ENCODE results near the gene APRT. TPM values are rescaled to one million over a fixed set of nuclear protein-coding genes. Genes with fewer than 3 reads are reported as not detected.
"Not testable (repeated sequence)": the region's sequence is repeated elsewhere in the genome, so short reads cannot be mapped to it uniquely, and the experiment has no call there.

The APRT gene
- total RNA-seq, 1 experiment from 2014 or later: 226 TPM

DNA sequence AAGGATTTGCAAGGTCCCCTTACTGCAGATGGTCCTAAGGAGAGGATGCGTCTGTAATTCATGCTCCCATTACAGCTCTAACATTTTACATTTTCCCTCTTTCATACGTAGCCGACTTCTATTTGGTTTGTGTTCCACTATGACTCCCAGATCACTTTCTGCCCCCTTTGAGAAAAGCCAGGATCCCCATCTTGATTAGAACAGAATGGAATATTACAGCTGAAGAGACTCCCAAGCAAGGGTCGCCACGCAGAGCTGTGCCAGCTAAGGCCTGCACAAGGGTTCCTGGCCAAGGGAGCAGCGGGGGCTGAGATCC is 11.5 kb downstream of the APRT start:
- DNase-seq (ENCODE audit: low read depth, low spot score): no peak
- in situ Hi-C loops (cut with HindIII; ENCODE audit: low pct_unique_long_range_greater_than_20kb, low sequenced_read_pairs): no loop called here

DNA sequence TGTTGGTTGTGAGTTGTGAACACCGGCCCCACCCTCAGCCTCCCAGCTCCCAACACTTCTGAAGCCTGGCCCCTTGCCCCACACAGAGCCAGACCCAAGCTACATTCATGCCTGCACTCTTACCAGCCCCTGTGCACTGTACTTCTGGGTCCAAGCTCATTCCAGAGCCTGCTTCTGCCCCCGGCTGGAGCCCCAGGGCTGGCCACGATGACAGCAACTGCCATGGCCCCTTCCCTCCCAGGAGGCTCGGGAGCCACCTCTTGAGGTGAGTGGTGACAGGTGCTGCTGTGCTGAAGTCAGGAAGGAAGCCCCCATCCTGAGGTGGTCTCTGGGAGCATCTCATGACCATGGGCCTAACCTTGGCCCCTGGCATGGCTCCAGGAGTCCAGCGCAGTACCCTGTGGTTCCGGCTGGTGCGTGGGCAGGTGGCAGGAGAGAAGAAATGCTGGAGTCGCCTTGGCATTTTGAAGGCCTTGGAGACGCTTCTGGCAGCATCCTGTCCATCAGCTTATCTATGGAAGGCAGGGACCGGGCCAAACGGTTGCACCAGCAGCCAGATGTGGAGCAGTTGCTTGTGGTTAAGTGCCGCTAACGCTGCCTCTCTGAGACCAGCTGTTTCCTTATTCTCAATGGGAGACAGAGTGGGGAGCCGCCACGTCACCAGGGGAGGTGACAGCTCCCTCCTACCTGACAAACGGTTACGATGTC is 12.0 kb downstream of the APRT start:
- in situ Hi-C loops (cut with HindIII; ENCODE audit: low pct_unique_long_range_greater_than_20kb, low sequenced_read_pairs): no loop called here
- no peak for DNase-seq (ENCODE audit: low read depth, low spot score)

DNA sequence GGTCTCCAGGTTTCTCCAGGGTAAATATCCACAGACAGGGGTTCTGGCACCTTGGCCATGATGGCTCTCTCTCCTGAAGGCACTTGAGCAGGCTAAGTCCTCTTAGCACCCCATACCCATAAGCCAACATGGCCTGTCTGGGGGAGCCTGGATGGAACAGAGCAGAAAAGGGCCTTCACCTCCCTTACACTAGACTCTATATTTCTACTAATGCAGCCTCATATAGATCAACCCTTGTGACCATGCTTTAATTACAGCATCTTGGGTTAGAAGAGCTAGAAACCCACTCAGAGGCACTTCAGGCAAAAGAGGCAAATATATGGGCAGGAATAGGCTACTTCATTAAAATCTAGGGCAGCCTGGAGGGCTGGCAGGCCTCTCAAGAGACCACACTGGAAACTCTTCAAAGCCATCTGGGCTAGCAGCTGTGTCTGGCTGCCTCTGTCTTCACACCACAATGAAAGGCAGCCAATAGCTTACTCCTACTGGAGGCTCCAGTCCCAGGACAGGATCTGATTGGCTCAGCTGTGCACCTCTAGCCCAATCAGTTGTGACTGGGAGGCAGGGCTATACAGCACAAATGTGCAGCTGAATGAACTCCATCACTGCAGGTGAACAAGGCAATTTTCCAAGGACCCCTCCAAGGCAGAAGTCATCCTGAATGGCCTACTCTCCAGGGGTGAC is 12.8 kb downstream of the APRT start:
- peak; percentile 30 for DNase-seq (ENCODE audit: low read depth, low spot score)
- in situ Hi-C loops (cut with HindIII; ENCODE audit: low pct_unique_long_range_greater_than_20kb, low sequenced_read_pairs): no loop called here

DNA sequence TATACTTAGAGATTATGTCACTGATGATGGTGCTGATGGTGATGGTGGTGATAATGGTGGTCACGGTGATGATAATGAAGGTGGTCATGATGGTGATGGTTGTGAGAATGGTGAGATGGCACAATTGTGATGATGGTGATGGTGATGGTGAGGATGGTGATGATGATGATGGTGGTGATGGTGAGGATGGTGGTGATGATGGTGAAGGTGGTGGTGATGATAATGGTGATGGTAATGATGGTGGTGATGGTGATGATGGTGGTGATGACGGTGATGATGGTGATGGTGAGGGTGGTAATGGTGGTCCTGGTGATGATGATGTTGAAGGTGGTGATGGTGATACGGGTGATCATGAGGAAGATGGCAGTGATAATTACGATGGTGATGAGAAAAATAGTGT is 13.7 kb downstream of the APRT start:
- in situ Hi-C loops (cut with HindIII; ENCODE audit: low pct_unique_long_range_greater_than_20kb, low sequenced_read_pairs): no loop called here
- DNase-seq (ENCODE audit: low read depth, low spot score): no peak

DNA sequence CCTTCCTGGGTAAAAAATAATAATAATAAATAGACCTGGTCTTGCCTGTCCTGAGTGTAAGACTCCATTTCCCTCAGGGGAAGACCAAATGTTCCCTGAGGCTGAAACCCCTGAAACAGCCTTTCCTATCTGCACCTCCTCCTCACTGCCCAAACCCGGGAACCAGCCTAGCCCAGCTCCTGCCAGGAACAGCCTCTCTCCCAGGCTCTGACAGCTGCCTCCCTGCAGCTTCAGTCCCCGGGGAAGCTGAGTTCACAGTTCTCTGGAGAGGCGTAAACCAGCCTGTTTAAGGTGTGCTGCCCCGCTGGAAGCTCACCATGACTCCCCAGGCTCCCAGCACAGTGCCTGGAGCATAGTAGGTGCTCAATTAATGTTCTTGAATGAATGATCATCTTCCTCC is 15.4 kb downstream of the APRT start:
- in situ Hi-C loops (cut with HindIII; ENCODE audit: low pct_unique_long_range_greater_than_20kb, low sequenced_read_pairs): no loop called here
- no peak for DNase-seq (ENCODE audit: low read depth, low spot score)

DNA sequence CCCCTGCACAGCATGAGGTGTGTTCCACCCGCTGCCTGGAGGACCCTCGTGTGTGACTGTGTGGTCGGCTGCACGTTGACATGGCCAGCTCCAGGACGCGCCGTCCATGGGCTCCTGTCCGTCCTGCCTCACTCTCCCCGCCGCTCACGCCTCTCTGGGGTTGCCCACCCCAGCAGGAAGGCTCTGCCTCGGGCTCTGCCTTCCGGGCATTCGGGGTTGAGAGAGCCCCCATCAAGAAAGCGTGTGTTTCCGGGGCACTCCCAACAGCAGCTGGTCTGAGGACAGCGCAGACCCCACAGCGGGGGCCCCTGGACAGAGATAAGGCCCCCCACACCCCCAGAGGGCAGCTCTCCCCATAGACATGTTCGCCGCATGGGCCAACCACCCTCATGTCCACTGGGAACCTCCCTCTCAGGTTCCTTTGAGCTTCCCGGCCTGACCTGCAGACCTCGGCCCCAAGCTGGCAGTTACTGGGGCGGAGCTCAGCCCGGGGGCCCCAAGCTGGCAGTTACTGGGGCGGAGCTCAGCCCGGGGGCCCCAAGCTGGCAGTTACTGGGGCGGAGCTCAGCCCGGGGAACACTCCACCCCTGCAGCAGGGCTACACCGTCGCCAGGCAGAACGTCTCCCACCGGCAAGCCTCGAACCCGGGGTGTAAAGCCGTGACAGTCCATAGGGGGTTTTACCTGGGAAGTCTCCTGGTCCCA is 18.3 kb downstream of the APRT start:
- DNase-seq (ENCODE audit: low read depth, low spot score): no peak
- in situ Hi-C loops (cut with HindIII; ENCODE audit: low pct_unique_long_range_greater_than_20kb, low sequenced_read_pairs): no loop called here

DNA sequence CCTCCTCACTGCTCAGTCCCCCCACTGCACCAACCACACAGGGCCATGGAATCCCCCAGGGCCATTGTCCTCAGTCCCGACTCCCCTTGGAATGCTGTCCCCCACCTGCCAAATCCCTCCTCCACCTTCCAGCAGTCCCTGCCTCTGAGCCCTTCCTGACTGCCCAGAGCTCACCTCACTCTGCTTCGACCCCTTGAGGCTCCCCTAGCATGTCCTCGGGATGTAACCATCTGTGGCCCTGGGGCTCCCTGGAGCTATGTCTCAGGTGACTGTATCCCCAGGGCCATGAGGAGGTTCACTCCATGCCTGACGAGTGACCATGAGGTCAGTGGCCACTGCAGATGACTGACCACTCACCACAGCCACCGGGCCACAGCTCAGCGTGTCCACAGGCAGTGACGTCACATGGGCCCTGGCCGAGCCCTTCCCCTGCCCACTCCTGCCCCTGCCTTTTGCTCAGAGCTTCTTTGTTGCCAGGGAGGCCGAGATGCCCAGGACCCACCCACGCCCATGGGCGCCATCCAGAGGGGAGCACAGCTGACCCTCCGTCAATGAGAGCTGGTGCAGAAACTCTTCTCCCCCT is 19.0 kb downstream of the APRT start:
- in situ Hi-C loops (cut with HindIII; ENCODE audit: low pct_unique_long_range_greater_than_20kb, low sequenced_read_pairs): no loop called here

DNA sequence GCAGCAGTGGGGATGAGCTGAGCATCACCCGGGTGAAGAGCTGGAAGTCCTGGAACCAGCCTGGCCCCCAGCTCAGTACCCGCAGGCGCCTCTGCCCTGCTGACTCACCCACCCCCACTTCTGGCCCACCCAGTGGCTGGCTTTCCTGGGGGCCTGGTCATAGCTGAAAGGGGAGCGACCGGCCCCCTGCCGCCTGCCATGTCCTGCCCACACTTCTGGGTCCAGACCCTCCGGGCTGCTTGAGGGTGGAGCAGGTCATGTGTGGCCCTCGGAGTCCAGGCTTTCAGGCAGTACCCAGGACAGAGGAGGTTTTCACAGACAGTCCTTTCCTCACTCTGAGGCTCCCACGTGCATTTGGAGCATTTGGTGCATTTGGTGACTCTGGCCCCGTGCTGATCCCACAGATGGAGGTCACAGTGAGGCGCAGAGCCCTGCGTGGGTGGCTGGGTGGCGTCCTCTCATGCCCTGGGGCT is 19.6 kb downstream of the APRT start:
- DNase-seq (ENCODE audit: low read depth, low spot score): no peak
- in situ Hi-C loops (cut with HindIII; ENCODE audit: low pct_unique_long_range_greater_than_20kb, low sequenced_read_pairs): no loop called here

More for the DNA sequence above, 19.0 kb downstream of the APRT start:
- no peak for DNase-seq (ENCODE audit: low read depth, low spot score)

DNA sequence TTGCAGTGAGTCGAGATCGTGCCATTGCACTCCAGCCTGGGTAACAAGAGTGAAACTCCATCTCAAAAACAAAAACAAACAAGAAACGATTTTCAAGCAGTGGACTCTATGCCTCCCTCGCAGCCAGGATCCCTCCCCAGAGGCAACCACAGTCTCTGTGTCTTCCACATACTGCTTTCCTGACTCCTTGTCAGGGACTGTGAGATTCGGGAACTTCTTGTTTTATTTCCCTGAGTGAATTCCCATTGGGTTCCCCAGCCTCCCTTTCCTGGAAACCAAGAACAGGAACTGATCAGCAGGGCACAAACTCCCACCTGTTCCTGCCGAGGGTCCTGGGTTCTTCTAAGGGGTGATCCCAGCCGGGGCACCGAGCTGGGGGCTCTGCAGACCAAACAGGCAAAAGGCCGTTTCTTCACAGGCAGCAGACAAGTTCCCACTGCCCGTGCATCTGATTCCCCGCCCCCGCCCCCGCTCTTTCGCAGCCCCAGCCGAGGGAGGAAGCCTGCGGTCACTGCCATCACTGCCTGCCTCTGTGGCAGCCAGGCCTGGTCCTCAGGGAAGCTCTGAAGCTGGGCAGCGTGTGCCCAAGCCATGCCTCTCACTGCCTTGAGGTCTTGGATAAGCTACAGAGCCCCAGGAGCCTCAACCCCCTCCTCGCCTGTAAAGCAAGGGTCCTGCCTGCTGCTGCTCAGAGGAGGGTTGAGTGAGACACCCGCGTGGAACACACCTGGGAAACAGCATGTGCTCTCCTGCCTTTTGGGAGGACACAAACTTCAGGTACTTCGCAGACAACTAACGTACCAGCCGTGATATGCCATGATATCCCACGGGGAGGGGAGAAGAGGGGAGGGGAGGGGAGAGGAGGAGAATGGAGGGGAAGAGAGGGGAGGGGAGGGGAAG is 21.2 kb downstream of the APRT start:
- in situ Hi-C loops (cut with HindIII; ENCODE audit: low pct_unique_long_range_greater_than_20kb, low sequenced_read_pairs): no loop called here
- DNase-seq (ENCODE audit: low read depth, low spot score): no peak

DNA sequence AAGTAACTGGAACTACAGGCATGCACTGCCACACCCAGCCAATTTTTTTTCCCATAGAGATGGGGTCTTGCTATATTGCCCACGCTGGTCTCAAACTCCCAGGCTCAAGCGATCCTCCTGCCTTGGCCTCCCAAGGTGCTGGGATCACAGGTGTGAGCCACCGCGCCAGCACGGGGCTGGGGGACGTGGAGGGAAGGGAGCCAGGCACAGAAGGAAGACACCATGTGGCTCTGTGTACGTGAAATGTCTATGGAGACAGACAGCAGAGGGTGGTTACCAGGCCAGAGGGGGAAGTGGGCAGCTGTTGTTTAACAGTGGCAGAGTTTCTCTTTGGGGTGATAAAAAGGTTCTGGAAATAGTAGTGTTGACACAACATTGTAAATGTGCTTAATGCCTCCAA is 22.1 kb downstream of the APRT start:
- in situ Hi-C loops (cut with HindIII; ENCODE audit: low pct_unique_long_range_greater_than_20kb, low sequenced_read_pairs): no loop called here

DNA sequence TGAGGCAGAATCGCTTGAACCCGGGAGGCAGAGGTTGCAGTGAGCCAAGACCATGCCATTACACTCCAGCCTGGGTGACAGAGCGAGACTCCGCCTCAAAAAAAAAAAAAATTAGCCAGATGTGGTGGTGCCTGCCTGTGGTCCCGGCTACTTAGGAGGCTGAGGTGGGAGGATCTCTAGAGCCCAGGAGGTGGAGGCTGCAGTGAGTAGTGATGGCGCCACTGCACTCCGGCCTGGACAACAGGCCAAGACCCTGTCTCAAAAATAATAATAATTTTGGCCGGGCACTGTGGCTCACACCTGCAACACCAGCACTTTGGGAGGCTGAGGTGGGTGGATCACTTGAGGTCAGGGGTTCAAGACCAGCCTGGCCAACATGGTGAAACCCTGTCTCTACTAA is 23.0 kb downstream of the APRT start:
- in situ Hi-C loops (cut with HindIII; ENCODE audit: low pct_unique_long_range_greater_than_20kb, low sequenced_read_pairs); DNase-seq (ENCODE audit: low read depth, low spot score): not testable (repeated sequence)

More for the DNA sequence above, 22.1 kb downstream of the APRT start:
- no peak for DNase-seq (ENCODE audit: low read depth, low spot score)

DNA sequence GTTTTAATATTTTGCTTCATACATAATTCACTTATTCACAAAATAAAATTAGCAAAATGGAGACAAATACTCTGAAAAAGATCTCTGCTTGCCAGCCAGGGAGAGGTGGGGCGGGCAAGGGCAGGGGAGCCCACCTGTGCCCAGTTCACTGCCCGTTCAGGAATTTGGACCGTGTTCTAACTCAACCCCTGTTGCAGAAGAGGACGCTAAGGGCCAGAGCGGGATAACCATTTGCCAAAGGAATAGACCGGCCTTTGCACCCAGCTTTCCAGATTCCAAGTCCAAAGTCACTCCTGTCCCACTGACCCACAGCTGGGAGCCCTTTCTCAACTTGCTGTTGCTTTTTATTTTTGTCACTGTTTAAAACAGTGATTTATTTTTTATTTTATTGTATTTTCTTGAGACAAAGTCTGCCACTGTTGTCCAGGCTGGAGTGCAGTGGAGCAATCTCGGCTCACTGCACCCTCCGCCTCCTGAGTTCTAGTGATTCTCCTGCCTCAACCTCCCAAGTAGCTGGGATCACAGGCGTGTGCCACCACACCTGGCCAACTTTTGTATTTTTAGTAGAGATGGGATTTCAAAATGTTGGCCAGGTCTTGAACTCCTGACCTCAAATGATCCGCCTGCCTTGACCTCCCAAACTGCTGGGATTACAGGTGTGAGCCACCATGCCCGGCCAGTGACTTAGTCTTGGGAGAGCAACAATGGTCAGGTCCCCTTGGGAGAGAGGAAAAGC is 24.0 kb downstream of the APRT start:
- in situ Hi-C loops (cut with HindIII; ENCODE audit: low pct_unique_long_range_greater_than_20kb, low sequenced_read_pairs): no loop called here

DNA sequence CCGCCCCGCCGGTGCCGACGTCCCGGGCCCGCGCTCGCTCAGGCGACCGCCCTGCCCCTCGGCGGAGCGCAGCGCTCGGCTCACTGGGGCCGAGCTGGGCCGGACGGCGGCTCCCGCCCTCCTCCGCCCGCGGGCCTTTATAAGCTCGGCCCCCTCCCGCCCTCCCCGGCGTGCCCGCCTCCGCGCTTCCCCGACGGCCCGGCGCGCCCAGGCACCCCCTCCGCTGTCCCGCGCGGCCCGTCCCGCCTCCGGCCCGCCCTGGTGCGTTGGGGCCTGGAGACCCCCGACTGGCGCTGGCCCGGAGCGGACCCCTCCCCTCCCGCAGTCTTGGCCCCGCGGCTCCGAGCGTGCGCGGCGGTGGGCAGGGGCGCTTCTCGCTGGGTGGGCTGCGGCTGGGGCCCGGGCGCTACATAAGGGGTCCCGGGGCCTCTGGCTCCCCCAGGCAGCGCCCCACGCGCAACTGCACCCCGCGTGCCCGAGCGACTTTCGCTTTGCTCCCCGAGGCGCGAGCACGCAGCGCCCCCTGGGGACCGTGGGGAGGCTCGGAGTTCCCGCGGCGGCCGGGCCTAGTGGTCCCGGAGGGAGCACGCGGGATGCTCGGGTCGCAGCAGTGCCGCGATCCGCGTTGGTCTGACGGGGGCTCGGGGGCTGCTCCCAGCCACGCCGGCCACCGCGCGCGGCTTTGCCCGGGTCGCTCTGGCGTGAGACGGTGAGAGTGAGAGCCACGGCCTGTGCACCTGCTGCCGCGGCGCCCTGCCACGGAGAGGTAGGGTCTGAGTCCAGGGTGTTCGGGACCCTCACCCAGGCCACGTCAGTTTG is 26.4 kb downstream of the APRT start, which contains the start of gene PIEZO1:
TSS of gene PIEZO1 (minus strand) at position 115 of the 819 bp plus-strand sequence. CDS start 256 bp downstream, outside the sequence.
- peak; percentile 50 for DNase-seq (ENCODE audit: low read depth, low spot score)
- in situ Hi-C loops (cut with HindIII; ENCODE audit: low pct_unique_long_range_greater_than_20kb, low sequenced_read_pairs): no loop called here

More for the DNA sequence above, 24.0 kb downstream of the APRT start:
- no peak for DNase-seq (ENCODE audit: low read depth, low spot score)

DNA sequence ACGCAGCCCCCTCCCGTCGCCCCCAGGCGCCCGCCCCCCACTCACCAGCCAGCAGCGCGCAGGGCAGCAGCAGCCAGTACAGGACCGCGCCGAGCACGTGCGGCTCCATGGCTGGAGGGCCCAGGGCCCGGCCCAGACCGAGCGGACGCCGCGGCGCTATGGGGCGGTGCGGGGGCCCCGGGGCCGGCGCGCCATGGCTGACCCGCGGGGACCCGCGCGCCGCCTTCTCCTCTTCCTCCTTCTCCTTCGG is 26.9 kb downstream of the APRT start:
- in situ Hi-C loops (cut with HindIII; ENCODE audit: low pct_unique_long_range_greater_than_20kb, low sequenced_read_pairs): no loop called here
- DNase-seq (ENCODE audit: low read depth, low spot score): no peak

DNA sequence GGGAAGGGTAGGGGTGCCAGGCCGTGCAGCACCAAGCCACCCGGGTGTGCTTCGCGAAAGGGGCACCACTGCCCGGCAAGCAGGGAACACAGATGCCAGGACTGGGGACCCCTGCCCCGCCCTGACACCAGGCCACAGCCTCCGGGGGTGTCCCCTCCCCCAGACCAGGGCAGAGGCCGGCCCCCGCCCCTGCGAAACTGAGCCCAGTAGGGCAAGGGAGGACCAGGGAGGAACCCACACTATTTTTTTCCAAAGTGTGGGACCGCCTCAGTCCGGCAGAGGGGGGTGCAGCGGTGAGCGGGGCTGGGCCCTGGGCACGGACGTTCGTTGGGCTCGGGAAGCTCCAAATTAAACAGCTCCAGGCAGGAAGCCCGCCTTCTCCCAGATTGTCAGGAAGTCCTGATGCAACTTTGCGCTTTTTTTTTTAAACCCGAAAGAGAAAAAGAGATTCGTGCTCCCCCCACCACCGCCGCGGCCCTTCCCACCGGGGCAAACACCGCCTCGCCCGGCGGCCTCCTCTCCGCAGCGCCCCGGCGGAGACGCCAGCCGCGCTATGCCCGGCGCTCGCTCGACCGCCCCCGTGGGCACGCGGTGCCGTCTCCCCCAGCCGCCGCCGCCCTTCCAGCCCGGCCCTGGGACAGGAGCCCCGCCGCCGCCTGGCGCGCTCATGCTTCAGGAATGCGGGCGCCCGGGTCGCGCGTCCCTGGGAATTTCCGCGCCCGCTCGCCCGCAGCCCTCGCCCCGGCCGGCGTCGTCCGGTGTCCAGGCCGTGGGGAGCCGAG is 27.5 kb downstream of the APRT start:
- DNase-seq (ENCODE audit: low read depth, low spot score): peak; percentile 25
- in situ Hi-C loops (cut with HindIII; ENCODE audit: low pct_unique_long_range_greater_than_20kb, low sequenced_read_pairs): no loop called here

Measured in SK-MEL-5 (cell line).